ENCODE data around the gene STBD1. TPM values are rescaled to one million over a fixed set of nuclear protein-coding genes. Genes with fewer than 3 reads are reported as not detected.
A peak's percentile ranks its signal among the peaks of the same experiment; 100 is the strongest.

The STBD1 gene
- total and polyA plus RNA-seq, 2 experiments from 2014 or later = 14.6 to 30.5 TPM

- TF ChIP-seq CTCF (IDR thresholded peaks at IDR 0.05; ENCODE audit: low read depth, low read length) = peak; percentile 54
Measured at GRCh38 chr4:76306882-76307659, 538 bp downstream of the STBD1 start.

DNA sequence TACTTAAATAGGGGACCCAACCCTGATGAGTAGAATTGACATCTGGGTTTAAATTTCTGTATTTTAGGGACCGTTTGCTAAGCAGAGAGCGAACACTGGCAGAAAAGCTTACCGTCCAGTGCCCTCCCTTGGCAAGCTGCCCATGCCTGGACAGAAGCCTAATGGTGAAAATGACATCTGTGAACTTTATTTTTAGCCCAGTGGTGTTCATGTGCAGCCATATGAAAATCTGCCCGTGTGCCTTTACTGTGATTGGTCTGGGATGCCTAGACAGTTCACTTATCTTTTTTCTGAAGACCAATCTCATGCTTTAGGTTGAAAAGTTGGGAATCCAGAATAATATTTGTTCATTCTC is 1.1 kb downstream of the STBD1 start:
- no peak for TF ChIP-seq CTCF (IDR thresholded peaks at IDR 0.05; ENCODE audit: low read depth, low read length)
- H3K4me3 ChIP-seq = peak overlapping the region; percentile 94
- H3K27me3 ChIP-seq = no peaks in the 10 kb centered on the region
- peaks cover 20% of the 10 kb centered on the region for H3K4me1 ChIP-seq (ENCODE audit: low read depth)
- peak in 1 of 2 donors; percentile 46 for DNase-seq (ENCODE audit: low read depth in 1 of 2, low spot score in 1 of 2)
- peak overlapping the region; percentile 93 for H3K27ac ChIP-seq
- H3K9me3 ChIP-seq (ENCODE audit: low read depth) = no peaks in the 10 kb centered on the region
- H3K36me3 ChIP-seq = peaks cover 22% of the 10 kb centered on the region

More at GRCh38 chr4:76306882-76307659, 538 bp downstream of the STBD1 start:
- Histone ChIP-seq H3K36me3 (peaks cover 22% of the 10 kb centered on the region), H3K9me3 (ENCODE audit: low read depth) (no peaks in the 10 kb centered on the region), H3K27me3 (no peaks in the 10 kb centered on the region), H3K4me1 (ENCODE audit: low read depth) (peaks cover 23% of the 10 kb centered on the region), H3K27ac (peak overlapping the region; percentile 93), H3K4me3 (peak overlapping the region; percentile 94)
- peak; percentile 55 to 74 for DNase-seq (ENCODE audit: low read depth in 1 of 2, low spot score in 1 of 2)

DNA sequence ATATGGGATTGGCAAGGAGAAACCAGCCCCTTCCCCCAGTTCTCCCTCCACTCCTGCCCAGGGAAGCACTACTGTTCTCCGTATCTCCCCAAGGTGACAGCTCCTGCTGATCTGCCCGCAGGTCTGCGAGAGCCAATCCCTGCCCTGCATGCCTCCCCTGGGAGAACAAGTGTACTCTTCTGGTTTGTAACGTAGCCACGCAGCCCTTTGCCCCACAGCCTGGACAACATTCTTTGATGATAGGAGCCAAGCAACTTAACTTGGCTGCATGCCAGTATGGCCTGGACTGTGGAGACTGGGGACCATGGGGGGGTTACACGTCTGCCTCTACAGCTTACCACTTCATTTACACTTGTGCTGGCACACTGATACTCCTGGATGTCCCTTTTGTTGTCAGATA is 2.0 kb downstream of the STBD1 start:
- Histone ChIP-seq H3K4me1 (ENCODE audit: low read depth) (peaks cover 20% of the 10 kb centered on the region), H3K4me3 (peak overlapping the region; percentile 3), H3K27me3 (no peaks in the 10 kb centered on the region), H3K27ac (peak overlapping the region; percentile 93), H3K36me3 (peaks cover 22% of the 10 kb centered on the region), H3K9me3 (ENCODE audit: low read depth) (no peaks in the 10 kb centered on the region)
- peak; percentile 50 to 94 for DNase-seq (ENCODE audit: low read depth in 1 of 2, low spot score in 1 of 2)
- no peak for TF ChIP-seq CTCF (IDR thresholded peaks at IDR 0.05; ENCODE audit: low read depth, low read length)

DNA sequence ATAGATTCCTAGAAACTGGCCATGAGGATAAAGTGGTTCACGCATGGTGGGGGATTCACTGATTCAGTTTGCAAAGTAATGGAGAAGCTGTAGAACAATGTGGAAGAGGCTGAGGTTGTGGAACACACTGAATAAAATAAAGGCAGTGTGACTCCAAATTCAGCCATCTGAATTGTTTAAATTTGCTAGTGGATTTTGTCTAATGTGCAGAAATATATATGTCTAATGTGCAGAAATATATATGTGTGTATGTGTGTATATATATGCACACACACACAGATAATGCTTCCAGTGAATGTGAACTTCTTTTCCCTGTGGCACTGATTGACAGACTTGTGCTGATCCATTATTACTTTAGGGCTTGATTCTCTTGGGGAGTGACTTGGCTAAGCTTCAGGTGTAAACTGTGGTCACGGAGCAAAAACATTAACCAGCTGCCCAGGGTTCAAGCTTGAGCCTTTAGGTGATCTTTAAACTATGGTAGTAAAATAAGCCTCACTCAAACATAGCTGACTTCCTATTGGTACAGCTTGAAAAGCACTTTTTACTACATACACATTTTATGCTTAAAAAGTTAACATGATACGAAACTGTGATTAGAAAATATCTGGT is 3.5 kb downstream of the STBD1 start:
- no peaks in the 10 kb centered on the region for H3K27me3 ChIP-seq
- peaks cover 20% of the 10 kb centered on the region for H3K4me1 ChIP-seq (ENCODE audit: low read depth)
- no peak overlapping the region for H3K27ac ChIP-seq
- H3K4me3 ChIP-seq = no peak overlapping the region
- H3K36me3 ChIP-seq = peaks cover 22% of the 10 kb centered on the region
- TF ChIP-seq CTCF (IDR thresholded peaks at IDR 0.05; ENCODE audit: low read depth, low read length) = no peak
- DNase-seq (ENCODE audit: low read depth in 1 of 2, low spot score in 1 of 2) = no peak
- no peaks in the 10 kb centered on the region for H3K9me3 ChIP-seq (ENCODE audit: low read depth)

DNA sequence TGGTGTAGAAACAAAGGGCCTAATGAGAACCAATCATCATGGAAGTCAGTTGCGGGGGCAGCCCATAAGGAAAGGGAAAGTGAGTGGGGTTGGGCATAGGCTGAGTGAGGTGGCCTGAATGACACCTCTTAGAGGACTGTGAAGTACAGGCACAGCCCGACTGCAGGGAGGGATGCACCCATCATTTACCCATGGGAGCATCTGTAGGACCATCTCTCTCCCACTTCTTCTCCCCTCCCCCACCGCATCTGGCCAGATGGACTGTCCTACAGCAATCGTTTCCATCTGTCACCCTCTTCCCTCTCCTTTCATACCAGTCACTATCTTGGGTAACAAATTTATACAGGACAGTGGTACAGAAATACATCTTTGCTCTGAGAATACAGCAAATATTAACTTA is 4.2 kb downstream of the STBD1 start:
- Histone ChIP-seq H3K9me3 (ENCODE audit: low read depth) (no peaks in the 10 kb centered on the region), H3K36me3 (peaks cover 22% of the 10 kb centered on the region), H3K27ac (no peak overlapping the region), H3K4me1 (ENCODE audit: low read depth) (peaks cover 20% of the 10 kb centered on the region), H3K4me3 (no peak overlapping the region), H3K27me3 (no peaks in the 10 kb centered on the region)
- TF ChIP-seq CTCF (IDR thresholded peaks at IDR 0.05; ENCODE audit: low read depth, low read length) = no peak
- DNase-seq (ENCODE audit: low read depth in 1 of 2, low spot score in 1 of 2) = no peak
